ENCODE results near the gene ERICH4.

ERICH4 gene

GRCh38 chr19:41413947-41414346, 29.0 kb upstream of the ERICH4 start:
- no peak overlapping the region for H3K4me3 ChIP-seq (ENCODE audit: low read depth, low read length)

- H3K4me3 ChIP-seq (ENCODE audit: low read depth, low read length) = no peak overlapping the region
These were observed 28.5 kb upstream of the ERICH4 start for GRCh38 chr19:41414461-41414860.

DNA sequence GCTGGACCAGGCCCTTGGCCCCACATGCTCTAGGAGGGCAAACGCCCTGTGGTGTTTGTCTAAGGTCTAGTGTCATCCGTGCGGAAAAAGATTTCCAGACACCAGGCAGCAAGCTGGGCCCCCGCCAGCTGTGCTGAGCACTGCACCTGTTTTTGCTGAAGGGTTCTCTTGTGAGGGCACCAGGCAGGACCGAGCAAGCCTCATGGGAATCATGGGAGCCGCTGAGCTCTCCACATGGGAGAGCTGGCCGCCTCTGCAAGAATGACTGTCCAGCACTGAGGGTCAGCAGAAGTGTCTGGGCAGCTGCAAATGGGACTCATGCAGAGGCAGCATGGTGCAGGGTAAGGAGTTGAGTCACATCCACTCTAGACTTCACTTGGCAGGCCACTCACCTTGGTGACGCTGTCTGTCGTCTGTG, 27.8 kb upstream of the ERICH4 start:
- H3K4me3 ChIP-seq (ENCODE audit: low read depth, low read length) = no peak overlapping the region

DNA sequence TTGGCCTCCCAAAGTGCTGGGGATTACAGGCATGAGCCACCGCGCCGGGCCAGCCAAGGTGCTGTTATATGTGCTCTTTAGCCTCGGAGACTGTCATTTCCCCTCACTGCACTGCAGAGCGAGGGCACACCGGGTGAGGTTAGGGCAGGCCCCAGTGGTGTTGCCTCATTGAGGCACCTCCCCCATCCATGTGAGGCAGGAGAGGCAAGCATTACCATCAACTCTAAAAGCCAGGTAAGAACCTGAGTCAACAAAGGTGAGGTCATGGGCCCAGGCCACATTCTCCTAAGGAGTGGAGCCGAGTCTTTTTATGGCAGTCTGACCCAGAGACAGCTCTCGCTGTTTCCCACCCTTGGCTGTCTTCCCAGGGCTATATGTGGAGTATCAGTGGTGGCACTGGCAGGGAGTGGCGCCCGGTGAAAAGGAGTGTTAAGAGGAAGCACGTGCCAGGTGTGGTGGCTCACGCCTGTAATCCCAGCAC, 26.7 kb upstream of the ERICH4 start:
- no peak overlapping the region for H3K4me3 ChIP-seq (ENCODE audit: low read depth, low read length)

DNA sequence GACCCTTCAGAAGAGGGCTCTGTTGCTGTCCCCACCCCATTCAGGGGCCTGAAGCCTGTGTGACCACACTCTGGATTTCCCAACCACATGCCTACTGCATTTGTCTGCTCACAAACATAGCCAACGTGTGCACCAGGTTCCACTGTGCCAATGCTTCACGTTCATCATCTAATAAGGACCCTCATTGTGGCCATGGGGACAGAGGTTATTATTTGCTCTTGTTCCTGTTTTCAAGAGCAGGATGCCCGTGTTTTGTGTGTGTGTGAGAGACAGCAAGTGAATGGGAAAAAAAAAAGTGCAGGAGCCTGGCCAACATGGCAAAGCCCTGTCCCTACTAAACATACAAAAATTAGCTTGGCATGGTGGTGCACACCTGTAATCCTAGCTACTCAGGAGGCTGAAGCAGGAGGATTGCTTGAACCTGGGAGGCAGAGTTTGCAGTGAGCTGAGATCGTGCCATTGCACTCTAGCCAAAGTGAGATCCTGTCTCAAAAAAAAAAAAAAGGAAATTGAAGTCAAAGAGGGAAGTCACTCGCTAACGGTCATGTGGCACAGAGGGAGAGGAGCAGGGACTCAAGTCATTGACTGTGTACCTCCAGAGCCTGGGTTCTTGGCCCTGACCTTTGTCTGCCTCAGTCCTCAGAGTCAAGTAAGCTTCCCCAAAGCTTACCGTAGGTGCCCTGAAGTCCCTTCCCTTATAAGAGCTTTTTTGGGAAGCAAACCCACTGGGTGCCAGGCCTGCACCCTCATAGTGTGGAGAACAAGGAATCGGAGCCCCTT, 22.7 kb upstream of the ERICH4 start:
- H3K4me3 ChIP-seq (ENCODE audit: low read depth, low read length) = no peak overlapping the region

GRCh38 chr19:41421314-41421713, 21.6 kb upstream of the ERICH4 start:
- no peak overlapping the region for H3K4me3 ChIP-seq (ENCODE audit: low read depth, low read length)

GRCh38 chr19:41421973-41422372, 21.0 kb upstream of the ERICH4 start:
- H3K4me3 ChIP-seq (ENCODE audit: low read depth, low read length) = no peak overlapping the region

- no peak overlapping the region for H3K4me3 ChIP-seq (ENCODE audit: low read depth, low read length)
These were observed 20.5 kb upstream of the ERICH4 start for GRCh38 chr19:41422456-41422855.

DNA sequence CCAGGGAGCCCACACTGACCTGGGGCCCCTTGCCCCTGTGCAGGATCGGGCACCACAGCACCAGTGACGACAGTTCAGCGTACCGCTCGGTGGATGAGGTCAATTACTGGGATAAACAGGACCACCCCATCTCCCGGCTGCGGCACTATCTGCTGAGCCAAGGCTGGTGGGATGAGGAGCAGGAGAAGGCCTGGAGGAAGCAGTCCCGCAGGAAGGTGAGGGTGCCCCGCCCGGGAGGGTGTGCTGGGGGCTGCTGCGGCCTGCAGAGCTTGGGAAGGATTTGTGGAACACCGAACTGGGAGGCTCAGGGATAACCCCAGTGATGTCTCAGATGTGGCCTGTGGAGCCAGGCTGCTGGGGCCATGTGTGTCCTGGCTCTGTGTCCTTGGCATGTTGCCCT, 20.0 kb upstream of the ERICH4 start:
- H3K4me3 ChIP-seq (ENCODE audit: low read depth, low read length) = no peak overlapping the region

- no peak overlapping the region for H3K4me3 ChIP-seq (ENCODE audit: low read depth, low read length)
These were observed 18.4 kb upstream of the ERICH4 start for GRCh38 chr19:41424335-41425173.

- H3K4me3 ChIP-seq (ENCODE audit: low read depth, low read length) = no peak overlapping the region
These were observed 17.5 kb upstream of the ERICH4 start for GRCh38 chr19:41425174-41426115.

DNA sequence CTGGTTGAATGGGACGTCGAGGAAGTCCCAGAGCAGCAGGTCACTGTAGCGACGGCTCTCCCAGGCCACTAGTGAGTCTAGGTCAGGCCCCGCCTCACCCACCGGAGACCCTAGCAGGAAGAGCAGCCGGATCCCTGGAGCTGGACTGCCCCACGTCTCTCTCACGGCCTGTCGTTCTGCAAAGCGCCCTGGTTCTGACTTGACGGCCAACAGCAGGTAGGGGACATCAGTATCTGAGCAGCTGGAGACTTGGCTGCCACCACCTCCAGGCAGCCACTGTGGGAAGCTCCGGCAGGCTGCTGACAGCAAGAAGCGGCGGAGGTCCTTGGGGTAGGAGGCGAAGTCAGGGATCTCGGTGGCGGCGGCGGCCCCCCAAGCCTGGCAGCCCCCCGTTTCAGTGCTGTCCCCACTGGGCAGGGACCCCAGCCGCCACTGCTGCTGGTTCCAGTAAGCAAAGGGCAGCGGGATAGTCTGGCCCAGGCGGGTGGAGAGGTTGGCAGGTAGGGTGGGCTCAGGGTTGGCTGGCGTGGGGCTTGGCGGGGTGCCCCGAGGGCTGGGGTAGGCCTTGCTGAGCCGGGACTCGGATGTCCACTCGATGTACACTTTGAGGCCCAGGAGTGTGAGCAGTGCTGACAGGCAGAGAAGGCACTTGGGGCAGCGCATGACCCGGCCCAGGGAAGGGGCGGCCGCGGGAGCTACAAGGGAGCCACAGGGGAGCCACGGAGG, 16.7 kb upstream of the ERICH4 start:
- no peak overlapping the region for H3K4me3 ChIP-seq (ENCODE audit: low read depth, low read length)

DNA sequence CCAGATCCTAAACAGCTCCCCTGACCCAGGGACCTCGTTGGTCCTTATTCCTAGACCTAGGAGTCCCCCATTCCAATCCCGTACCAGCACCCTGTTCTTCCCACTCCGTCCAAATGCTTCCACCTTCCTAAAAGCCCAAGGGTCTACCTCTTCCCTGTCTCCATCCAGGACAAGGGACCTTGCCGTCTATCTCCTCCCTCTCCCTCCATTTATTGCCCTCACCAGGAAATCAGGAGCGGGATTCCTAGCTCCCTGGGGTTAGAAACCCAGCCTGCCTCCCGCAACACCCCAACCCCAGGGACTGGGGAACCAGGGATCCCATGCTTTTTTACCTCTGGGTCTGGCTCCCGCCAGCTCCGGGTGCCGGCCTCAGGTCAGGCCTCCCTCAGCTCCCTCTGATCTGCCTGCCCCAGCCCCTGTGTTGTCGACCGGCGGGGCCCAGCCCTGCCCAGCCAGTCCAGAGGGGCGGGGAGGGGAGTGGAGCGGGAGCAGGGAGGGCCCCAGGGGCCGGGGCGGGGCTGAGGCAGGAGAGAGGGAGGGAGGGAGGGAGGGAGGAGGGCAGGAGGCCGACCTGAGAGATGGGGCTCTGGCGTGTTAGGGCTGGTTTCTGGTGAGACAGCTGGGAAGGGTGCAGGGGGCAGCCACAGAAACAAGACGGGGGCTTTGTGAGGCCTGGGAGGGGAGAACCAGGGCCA, 15.9 kb upstream of the ERICH4 start, which contains the start of gene B3GNT8:
B3GNT8 (minus strand) TSS at position 423 of the 695 bp plus-strand sequence. CDS start 596 bp downstream, outside the sequence.
- peak within 1 kb of the TSS; percentile 50 for H3K4me3 ChIP-seq (ENCODE audit: low read depth, low read length)

- H3K4me3 ChIP-seq (ENCODE audit: low read depth, low read length) = peak overlapping the region; percentile 50
These were observed 15.1 kb upstream of the ERICH4 start for GRCh38 chr19:41427647-41428480.

DNA sequence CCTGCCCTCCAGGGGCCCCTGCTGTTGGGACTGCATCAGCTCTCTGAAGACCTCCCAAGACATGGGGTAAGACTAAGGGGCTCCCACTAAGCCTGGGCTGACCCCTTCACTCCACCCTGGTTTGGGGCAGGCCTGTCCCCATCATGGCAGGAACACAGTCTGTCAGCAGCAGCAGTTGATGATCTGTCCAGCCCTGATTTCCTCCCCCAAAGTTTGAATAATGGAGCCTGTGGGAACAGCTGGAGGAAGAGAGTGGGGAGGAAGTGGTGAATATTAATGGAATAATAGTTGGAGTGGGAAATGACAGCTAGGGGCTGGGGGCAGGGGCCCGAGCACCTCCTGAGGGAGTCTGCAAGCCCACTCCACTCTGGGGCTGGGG, 14.5 kb upstream of the ERICH4 start:
- H3K4me3 ChIP-seq (ENCODE audit: low read depth, low read length) = peak overlapping the region; percentile 50

- H3K4me3 ChIP-seq (ENCODE audit: low read depth, low read length) = no peak overlapping the region
These were observed 12.0 kb upstream of the ERICH4 start for GRCh38 chr19:41430922-41431321.

- no peak overlapping the region for H3K4me3 ChIP-seq (ENCODE audit: low read depth, low read length)
These were observed 11.2 kb upstream of the ERICH4 start for GRCh38 chr19:41431426-41432386.

DNA sequence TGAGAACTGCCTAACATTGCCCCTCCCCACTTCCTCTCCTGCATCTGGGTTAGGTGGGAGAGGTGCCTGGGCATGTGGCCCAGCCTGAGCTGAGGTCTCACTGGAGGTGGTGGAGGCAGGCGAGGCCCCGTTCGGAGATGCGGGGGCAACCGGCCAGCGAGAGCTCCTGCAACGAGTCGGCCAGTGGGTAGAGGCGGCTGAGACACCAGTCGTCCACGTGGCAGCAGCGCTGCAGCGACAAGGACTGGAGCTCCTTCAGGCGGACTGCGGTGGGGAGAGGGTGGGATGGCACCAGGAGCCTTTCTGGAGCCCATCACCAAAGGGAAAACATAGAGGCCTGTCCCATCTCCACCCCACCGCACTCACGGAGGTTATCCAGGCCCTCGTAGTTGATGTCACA, 9.8 kb upstream of the ERICH4 start:
- no peak overlapping the region for H3K4me3 ChIP-seq (ENCODE audit: low read depth, low read length)

Measured in iPS-11a (cell line).